ENCODE measurements around the gene STEAP1B.
"Not testable (repeated sequence)": the region's sequence is repeated elsewhere in the genome, so short reads cannot be mapped to it uniquely, and the experiment has no call there.

STEAP1B gene

DNA sequence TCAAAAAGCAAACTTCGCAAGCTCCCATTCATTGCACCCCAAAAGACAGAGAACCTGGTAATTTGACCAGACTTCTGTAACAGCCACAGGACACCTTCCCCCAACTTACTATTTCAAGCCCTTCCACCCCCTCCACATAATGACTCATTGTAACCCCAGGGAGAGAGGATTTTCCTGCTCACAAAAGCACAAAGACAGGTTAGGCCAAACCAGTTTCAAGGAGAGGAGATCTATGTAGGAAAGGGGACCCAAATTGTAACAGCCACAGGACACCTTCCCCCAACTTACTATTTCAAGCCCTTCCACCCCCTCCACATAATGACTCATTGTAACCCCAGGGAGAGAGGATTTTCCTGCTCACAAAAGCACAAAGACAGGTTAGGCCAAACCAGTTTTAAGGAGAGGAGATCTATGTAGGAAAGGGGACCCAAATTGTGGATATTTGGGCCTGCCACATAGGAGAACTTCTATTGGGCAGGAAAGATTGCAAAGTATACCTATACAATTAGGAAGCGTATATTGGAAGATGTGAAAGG, 66.8 kb downstream of the STEAP1B start:
- DNase-seq (ENCODE audit: low read depth in 2 of 2, low spot score in 1 of 2): not testable (repeated sequence)

DNA sequence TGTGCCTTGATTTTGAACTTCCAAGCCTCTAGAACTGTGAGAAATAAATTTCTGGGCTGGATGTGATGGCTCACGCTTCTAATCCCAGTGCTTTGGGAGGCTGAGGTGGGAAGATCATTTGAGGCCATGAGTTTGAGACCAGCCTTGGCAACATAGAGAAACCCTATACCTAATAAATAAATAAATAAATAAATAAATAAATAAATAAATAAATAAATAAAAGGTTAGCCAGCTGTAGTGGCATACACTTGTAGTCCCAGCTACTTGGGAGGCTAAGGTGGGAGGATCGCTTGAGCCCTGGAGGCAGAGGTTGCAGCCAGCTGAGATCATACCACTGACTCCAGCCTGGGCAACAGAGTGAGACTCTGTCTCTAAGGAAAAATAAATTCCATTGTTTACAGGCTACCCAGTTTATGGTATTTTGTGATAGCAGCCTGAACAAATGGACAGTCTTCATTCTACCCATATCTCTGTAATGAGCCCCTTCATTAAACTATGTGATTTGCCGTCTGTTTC, 67.7 kb downstream of the STEAP1B start:
- no peak for DNase-seq (ENCODE audit: low read depth in 2 of 2, low spot score in 1 of 2)

GRCh38 chr7:22430457-22430856, 69.5 kb downstream of the STEAP1B start:
- no peak for DNase-seq (ENCODE audit: low read depth in 2 of 2, low spot score in 1 of 2)

DNA sequence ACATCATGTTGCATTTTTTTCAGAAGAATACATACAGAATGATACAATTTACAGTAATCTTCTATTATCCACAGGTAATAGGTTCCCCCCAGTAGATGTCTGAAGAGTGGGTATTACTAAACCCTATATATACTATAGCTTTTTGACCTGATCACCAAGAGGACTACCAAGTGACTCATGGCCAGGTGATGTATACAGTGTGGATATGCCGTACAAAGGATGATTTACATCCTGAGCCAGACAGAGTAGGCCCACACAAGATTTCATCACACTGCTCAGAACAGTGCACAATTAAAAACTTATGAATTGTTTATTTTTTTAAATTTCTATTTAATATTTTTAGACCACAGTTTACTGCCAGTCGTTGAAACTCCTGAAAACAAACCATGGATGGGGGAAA, 70.6 kb downstream of the STEAP1B start:
- no peak for DNase-seq (ENCODE audit: low read depth in 2 of 2, low spot score in 1 of 2)

GRCh38 chr7:22427855-22428254, 72.1 kb downstream of the STEAP1B start:
- no peak for DNase-seq (ENCODE audit: low read depth in 2 of 2, low spot score in 1 of 2)

- DNase-seq (ENCODE audit: low read depth in 2 of 2, low spot score in 1 of 2): no peak
Observed at GRCh38 chr7:22427104-22427503, 72.9 kb downstream of the STEAP1B start.

- DNase-seq (ENCODE audit: low read depth in 2 of 2, low spot score in 1 of 2): no peak
Observed at GRCh38 chr7:22426463-22427094, 73.4 kb downstream of the STEAP1B start.

- no peak for DNase-seq (ENCODE audit: low read depth in 2 of 2, low spot score in 1 of 2)
Observed at GRCh38 chr7:22425361-22425760, 74.6 kb downstream of the STEAP1B start.

DNA sequence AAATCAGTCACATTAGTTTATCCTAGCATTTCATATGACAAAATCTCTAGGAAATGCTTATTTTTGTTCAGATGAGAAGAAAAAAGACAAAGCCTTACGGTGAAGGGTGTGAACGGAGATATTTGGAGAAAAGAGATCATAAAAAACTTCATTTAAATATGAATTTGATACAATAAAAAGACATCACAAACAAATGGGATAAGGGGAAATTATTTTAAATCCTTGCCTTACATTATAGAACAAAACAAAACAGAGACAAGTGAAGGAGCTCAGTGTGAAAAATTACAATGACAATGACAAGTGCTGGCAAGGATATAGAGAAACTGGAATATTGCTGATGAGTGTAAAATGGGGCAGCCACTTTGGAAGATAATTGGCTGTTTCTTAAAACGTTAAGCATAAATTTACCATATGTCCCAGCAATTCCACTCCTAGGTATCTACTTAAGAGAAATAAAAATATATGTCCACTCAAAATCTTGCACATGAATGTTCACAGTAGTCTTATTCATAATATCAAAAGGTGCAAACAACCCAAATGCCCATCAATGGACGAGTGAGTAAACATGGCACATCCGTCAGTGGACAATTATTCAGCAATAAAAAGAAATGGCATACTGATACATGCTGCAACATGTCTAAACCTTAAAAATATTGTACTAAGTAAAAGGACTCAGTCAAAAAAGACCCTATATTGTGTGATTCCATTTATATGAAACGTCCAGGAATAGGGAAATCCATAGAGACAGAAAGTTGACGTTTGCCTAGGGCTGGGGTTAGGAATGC, 77.0 kb downstream of the STEAP1B start:
- no peak for DNase-seq (ENCODE audit: low read depth in 2 of 2, low spot score in 1 of 2)

DNA sequence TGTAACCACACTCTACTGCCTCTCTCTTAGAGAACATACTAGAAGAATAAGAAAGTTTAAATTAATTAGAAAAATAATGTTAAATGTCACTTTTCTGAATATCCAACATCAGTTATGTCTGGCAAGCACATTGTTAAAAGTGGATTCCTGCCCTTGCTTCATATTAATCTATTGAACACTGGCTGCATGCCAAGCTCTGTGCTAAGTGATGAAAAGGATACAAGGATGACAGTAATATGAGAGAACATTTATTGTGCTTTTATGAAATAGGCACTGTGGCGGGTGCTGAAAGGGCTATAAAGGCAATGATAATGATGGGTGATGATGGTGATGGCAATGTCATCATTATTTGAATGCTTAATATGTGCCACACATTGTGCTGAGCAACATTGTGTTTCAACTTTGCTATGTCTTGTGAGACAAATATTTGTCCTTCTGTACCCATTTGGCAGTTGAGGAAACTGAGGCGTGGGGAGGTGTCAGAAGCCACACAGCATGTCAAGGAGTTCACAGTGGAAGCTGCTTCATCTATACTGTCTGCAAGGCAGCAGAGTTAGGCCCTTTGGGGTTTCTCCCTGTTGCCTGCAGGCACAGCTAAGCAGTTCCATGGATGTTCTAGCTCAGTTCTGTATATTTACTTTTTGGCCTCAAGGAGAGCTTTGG, 78.9 kb downstream of the STEAP1B start:
- DNase-seq (ENCODE audit: low read depth in 2 of 2, low spot score in 1 of 2): no peak

- DNase-seq (ENCODE audit: low read depth in 2 of 2, low spot score in 1 of 2): no peak
Observed at GRCh38 chr7:22420008-22420407, 80.0 kb downstream of the STEAP1B start.

GRCh38 chr7:22419488-22419887, 80.5 kb downstream of the STEAP1B start:
- no peak for DNase-seq (ENCODE audit: low read depth in 2 of 2, low spot score in 1 of 2)

DNA sequence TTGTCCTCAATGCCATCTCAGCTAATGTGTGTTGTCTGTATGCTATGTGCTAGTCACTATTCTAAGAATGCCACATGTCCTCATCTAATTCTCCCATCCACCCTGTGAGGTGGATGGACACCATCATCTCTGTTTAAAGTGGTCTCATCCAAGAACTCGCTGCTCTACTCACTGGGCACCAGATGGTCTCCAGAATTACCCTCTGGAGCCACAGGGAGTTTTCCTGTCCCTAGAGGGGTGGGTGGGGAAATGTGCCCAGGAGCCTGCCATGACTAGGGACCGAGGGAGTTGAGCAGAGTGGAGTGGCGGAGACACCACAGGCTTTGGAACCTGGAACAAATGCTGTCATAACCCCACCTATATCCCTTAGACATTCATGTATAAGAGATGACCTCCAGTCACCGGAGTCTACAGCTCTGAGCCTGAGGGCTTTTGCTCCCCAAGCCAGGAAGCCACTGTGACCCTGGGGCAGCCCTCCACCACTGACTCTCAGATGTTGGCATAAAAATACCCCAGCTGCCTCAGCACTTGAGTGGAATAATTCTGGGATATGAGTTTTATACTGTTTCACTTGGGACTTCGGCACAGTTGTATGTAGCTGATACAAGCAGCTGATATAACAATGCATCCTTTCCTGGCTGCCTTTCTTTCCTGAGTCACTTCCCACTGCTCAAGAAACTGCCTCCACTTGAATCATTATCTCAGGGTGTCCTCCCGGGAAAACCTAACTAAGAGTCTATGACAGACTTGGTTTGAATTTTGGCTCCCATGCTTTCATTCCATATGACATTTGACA, 81.5 kb downstream of the STEAP1B start:
- DNase-seq (ENCODE audit: low read depth in 2 of 2, low spot score in 1 of 2): no peak

DNA sequence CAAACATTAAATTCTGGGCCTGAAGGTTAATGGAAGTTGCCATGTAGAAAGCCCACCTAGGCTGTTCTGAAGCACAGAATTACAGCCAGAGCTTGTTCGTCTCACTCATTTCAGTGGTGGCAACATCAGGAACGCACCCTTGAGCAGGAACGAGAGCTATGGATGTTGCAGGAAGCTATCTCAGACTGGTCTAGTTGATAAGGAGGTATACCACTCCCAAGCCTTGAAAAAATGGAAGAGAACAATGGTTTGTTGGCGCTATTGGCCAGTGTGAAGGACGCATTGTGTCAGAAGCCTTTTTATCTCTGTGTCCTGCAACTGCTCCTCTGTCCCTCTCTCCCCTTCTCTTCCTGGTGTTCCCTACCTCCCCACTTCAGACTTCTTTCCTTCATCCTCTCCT, 82.1 kb downstream of the STEAP1B start:
- no peak for DNase-seq (ENCODE audit: low read depth in 2 of 2, low spot score in 1 of 2)

GRCh38 chr7:22417349-22417748, 82.6 kb downstream of the STEAP1B start:
- DNase-seq (ENCODE audit: low read depth in 2 of 2, low spot score in 1 of 2): no peak

- DNase-seq (ENCODE audit: low read depth in 2 of 2, low spot score in 1 of 2): no peak
Observed at GRCh38 chr7:22414424-22414823, 85.6 kb downstream of the STEAP1B start.

GRCh38 chr7:22413211-22413610, 86.8 kb downstream of the STEAP1B start:
- no peak for DNase-seq (ENCODE audit: low read depth in 2 of 2, low spot score in 1 of 2)

DNA sequence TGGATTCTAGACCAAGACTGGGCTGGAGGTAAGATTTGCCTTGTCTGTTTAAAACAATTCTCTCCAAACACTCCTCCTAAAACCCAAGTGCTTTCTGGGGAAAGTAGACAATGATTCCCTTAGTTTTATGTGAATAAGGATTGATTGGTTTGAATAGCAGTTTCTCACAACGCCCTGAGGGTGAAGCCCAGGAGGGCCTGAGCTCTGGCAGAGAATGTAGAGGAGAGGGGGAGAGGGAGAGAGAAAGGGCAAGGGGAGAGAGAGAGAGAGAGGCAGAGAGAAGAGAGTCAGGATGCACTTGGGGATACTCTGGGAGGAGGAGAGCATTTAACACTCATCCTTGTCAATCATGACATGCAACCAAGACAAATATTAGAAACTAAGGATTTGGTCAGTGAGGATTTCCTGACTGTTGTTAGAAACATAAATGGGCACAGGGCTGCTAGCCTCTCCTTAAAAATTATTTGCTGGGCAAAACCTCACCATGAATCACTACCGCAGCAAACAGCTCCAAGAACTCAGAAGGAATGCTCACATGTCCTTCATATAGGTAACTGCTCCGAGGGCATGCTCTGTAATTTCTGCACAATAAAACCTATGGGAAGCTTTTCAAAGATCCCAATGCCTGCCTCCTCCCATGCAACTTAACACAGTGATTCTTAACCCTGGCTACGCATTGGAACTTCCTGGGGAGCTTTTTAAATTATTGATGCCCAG, 87.9 kb downstream of the STEAP1B start:
- DNase-seq (ENCODE audit: low read depth in 2 of 2, low spot score in 1 of 2): no peak

DNA sequence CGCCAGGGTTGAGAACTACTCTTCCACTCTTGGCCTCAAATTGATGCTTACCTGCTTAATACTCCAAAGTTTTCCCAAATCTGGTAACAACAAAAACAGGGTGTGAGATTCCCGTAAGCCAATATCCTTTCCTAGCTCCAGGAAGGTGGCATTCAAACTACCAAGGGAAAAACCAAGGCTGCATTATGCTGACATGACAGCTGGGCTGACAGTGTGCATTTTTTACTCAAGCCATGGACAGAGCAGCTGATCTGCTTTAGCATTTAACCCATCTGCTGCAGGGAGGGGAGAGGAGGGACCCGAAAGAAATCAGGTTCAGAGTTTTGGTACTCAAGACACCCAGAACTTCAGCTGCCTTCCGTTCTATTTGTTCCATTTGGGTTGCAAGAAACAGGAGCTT, 93.3 kb downstream of the STEAP1B start:
- DNase-seq (ENCODE audit: low read depth in 2 of 2, low spot score in 1 of 2): no peak

GRCh38 chr7:22404421-22405023, 95.5 kb downstream of the STEAP1B start:
- DNase-seq (ENCODE audit: low read depth in 2 of 2, low spot score in 1 of 2): no peak

All from stimulated activated CD8-positive, alpha-beta memory T cell treated with anti-CD3 and anti-CD28 coated beads, Interleukin-4, amount 100 ng/mL, for 1 hour (primary cell).